B cell (primary cell): ENCODE data around the gene CASS4. TPM values are rescaled to one million over a fixed set of nuclear protein-coding genes. Genes with fewer than 3 reads are reported as not detected.

Experiments used
- ATAC-seq: fragments of 200-7000 bp; cut with Tn5 transposase; one replicate; pipeline ENCODE4 v1.10.0; 2021; ENCODE audit warnings: low read depth, mild to moderate bottlenecking, moderate number of reproducible peaks, moderate library complexity
- CTCF ChIA-PET: fragments of 350-600 bp; sonication (Branson Sonifier 250); formaldehyde crosslinking; loops from one replicate; lab custom pipeline; 2021; ENCODE audit warnings: antibody characterized with exemption, inconsistent platforms; lab: Charles Lee
- POLR2A ChIA-PET: fragments of 350-600 bp; sonication (Branson Sonifier 250); formaldehyde crosslinking; loops from one replicate; lab custom pipeline; 2021; ENCODE audit warnings: antibody characterized with exemption; lab: Charles Lee
- DNase-seq: peaks from one replicate; pipeline ENCODE4 v3.0.0; 2013
- H2AFZ ChIP-seq: 2 replicates; pipeline ENCODE4 v1.6.1; 2012; ENCODE audit warnings: mild to moderate bottlenecking, low read depth, low read length; ENCODE audit not compliant: insufficient read depth, poor library complexity, severe bottlenecking
- H3K27ac ChIP-seq, 2 donors: 1 replicate in 1 of 2; 2 replicates in 1 of 2; pipeline ENCODE4 v1.5.1; 2012 to 2013; ENCODE audit warnings: low read length in 2 of 2, mild to moderate bottlenecking in 2 of 2, moderate library complexity in 1 of 2
- H3K27me3 ChIP-seq, 4 experiments: fragments of 200-600 bp in 1 of 4; sonication (generic) in 1 of 4; replicated peaks in 1 of 4; 1 replicate in 2 of 4; 2 replicates in 2 of 4; pipeline versions ENCODE4 v1.6.1 to v1.7.0; 2013 to 2016; ENCODE audit warnings: low read length in 3 of 4, mild to moderate bottlenecking in 2 of 4, mixed read lengths in 1 of 4, moderate library complexity in 1 of 4; ENCODE audit not compliant: insufficient read depth in 4 of 4, control insufficient read depth in 3 of 4; ENCODE audit errors: control extremely low read depth in 1 of 4
- H3K36me3 ChIP-seq, 2 experiments: replicated peaks in 1 of 2; 1 replicate in 1 of 2; 2 replicates in 1 of 2; pipeline versions ENCODE4 v1.6.1 to v1.7.1; 2013; ENCODE audit warnings: low read length in 1 of 2; ENCODE audit not compliant: insufficient read depth in 2 of 2, control insufficient read depth in 1 of 2; ENCODE audit errors: control extremely low read depth in 1 of 2, extremely low read depth in 1 of 2
- H3K4me1 ChIP-seq, 2 donors: fragments of 200-600 bp in 1 of 2; sonication (generic) in 1 of 2; 1 replicate in 1 of 2; 2 replicates in 1 of 2; pipeline versions ENCODE4 v1.5.1 to v1.6.1; 2013 to 2017; ENCODE audit warnings: low read length in 2 of 2; ENCODE audit not compliant: control insufficient read depth in 2 of 2, insufficient read depth in 2 of 2
- H3K4me2 ChIP-seq: replicated peaks from 2 replicates; pipeline ENCODE3; 2012; ENCODE audit warnings: mild to moderate bottlenecking, low read depth, low read length; ENCODE audit not compliant: poor library complexity, severe bottlenecking
- H3K4me3 ChIP-seq, 5 experiments: fragments of 200-600 bp in 1 of 5; sonication (generic) in 1 of 5; 1 replicate in 3 of 5; 2 replicates in 2 of 5; pipeline versions ENCODE4 v1.5.1 to v1.7.0; 2011 to 2016; ENCODE audit warnings: low read length in 4 of 5, mild to moderate bottlenecking in 4 of 5, low read depth in 2 of 5, control low read depth in 1 of 5, moderate library complexity in 1 of 5; ENCODE audit not compliant: insufficient read depth in 1 of 5; ENCODE audit errors: control extremely low read depth in 1 of 5, extremely low read depth in 1 of 5
- H3K79me2 ChIP-seq: fragments of 200-600 bp; sonication (generic); one replicate; pipeline ENCODE4 v1.6.0; 2016; ENCODE audit warnings: low read length; ENCODE audit not compliant: control insufficient read depth, insufficient read depth
- H3K9ac ChIP-seq: fragments of 200-600 bp; sonication (generic); 2 replicates; pipeline ENCODE4 v1.6.1; 2017; ENCODE audit warnings: mild to moderate bottlenecking, low read length, moderate library complexity
- H3K9me3 ChIP-seq, 3 donors: one replicate each; pipeline versions ENCODE4 v1.6.1 to v1.7.1; 2013; ENCODE audit warnings: low read length in 2 of 3; ENCODE audit not compliant: control insufficient read depth in 2 of 3, insufficient read depth in 1 of 3; ENCODE audit errors: control extremely low read depth in 1 of 3
- H4K20me1 ChIP-seq: 2 replicates; pipeline ENCODE4 v1.6.0; 2012; ENCODE audit warnings: mild to moderate bottlenecking, low read length; ENCODE audit not compliant: insufficient read depth, control insufficient read depth, poor library complexity, severe bottlenecking
- H3K27ac Mint-ChIP-seq: one replicate; pipeline ENCODE4 v1.8.0; 2021; ENCODE audit warnings: mixed read lengths
- H3K27me3 Mint-ChIP-seq: one replicate; pipeline ENCODE4 v1.8.0; 2021; ENCODE audit warnings: mixed read lengths
- H3K4me1 Mint-ChIP-seq: one replicate; pipeline ENCODE4 v1.8.0; 2021; ENCODE audit warnings: mixed read lengths
- H3K4me3 Mint-ChIP-seq: one replicate; pipeline ENCODE4 v1.8.0; 2021; ENCODE audit warnings: mixed read lengths
- H3K9me3 Mint-ChIP-seq: one replicate; pipeline ENCODE4 v1.8.0; 2022; ENCODE audit warnings: mixed read lengths; ENCODE audit not compliant: insufficient read depth
- CTCF ChIP-seq: fragments of 200-600 bp; IDR thresholded peaks from one replicate; pipeline ENCODE4 v1.8.0; 2022; ENCODE audit warnings: antibody characterized with exemption, mild to moderate bottlenecking
- EZH2 ChIP-seq: IDR thresholded peaks from 2 replicates; pipeline ENCODE4 v1.6.1; 2012; ENCODE audit warnings: borderline replicate concordance, low read depth, mild to moderate bottlenecking, moderate library complexity, low read length; ENCODE audit not compliant: insufficient read depth, poor library complexity, severe bottlenecking
- WGBS: methylation state at CpG from one replicate; pipeline ENCODE4 v1.1.5; 2013; ENCODE audit warnings: missing lambda C conversion rate; ENCODE audit not compliant: insufficient coverage; 5-methylcytosine and 5-hydroxymethylcytosine counted together
- intact Hi-C: fragments of 100-400 bp; cut with micrococcal nuclease; formaldehyde crosslinking; loops from one replicate; pipeline ENCODE4 v1.10.0; 2022
- polyA plus RNA-seq: library from polyadenylated mRNA; depleted of rRNA; stranded (reverse); fragments of >200 nt; gene quantifications from 2 replicates; pipeline ENCODE4 v1.2.3, GENCODE V29; 2012
- total RNA-seq, 2 donors: library from RNA; stranded (reverse); fragments of 120-200 nt in 1 of 2; gene quantifications; 1 replicate in 1 of 2; 2 replicates in 1 of 2; pipeline versions ENCODE4 v1.2.3 to v1.2.4, GENCODE V29; 2013 to 2022

The CASS4 gene
- total and polyA plus RNA-seq, 2 donors (not counting 1 experiment from before 2014, with no cell fraction given) = 0.42 to 0.45 TPM

GRCh38 chr20:56392132-56392880 lies 19.8 kb upstream of the CASS4 start, which contains the start of the genes AURKA and CSTF1:
Gene AURKA (minus strand): TSS chr20:56392215. CDS start chr20:56388197, 4,018 bp downstream.
Gene CSTF1 (plus strand): TSS chr20:56392645. CDS start chr20:56395553, 2,908 bp downstream.
- ChIA-PET CTCF (interaction anchor here (0.8 to 1.7 kb wide), 4 partner anchors 12 to 34 kb away, joined by 3 to 5 read pairs (median 4); partner anchors contain the start of gene FAM210B), POLR2A (interaction anchor here (1.2 to 2.1 kb wide), 2 partner anchors 34 to 76 kb away, joined by 3 to 5 read pairs; partner anchors contain the start of genes FAM210B and RTF2)
- Histone ChIP-seq H3K9ac (peak within 1 kb of the TSS; percentile 85), H3K9me3 (no peaks in the 10 kb centered on the region), H3K27me3 (no peaks in the 10 kb centered on the region), H3K79me2 (peaks cover 38% of the 10 kb centered on the region), H3K4me2 (peak within 1 kb of the TSS; percentile 77), H2AFZ (peak within 1 kb of the TSS; percentile 90), H4K20me1 (no peaks in the 10 kb centered on the region), H3K27ac (peak within 1 kb of the TSS; percentile 84 to 90), H3K4me3 (peak within 1 kb of the TSS; percentile 60 to 98 (median 73)), H3K4me1 (peaks cover 16 to 21% of the 10 kb centered on the region in 2 donors), H3K36me3 (peaks cover 2 to 21% of the 10 kb centered on the region in 2 experiments)
- peak; percentile 100 for DNase-seq
- TF ChIP-seq EZH2 (no peak), CTCF (no peak)
- Mint-ChIP-seq H3K9me3 (no peaks in the 10 kb centered on the region), H3K27me3 (no peaks in the 10 kb centered on the region), H3K27ac (no peak within 1 kb of the TSS), H3K4me1 (peaks cover 18% of the 10 kb centered on the region), H3K4me3 (no peak within 1 kb of the TSS)
- under 1% methylated on average over 52 of the region's 53 CpGs for WGBS
- intact Hi-C loops = loop anchor here (1.0 to 10.0 kb wide), 3 partner anchors 34 to 1322 kb away; partner anchors contain the start of genes FAM210B, PMEPA1 and RTF2
- peak; percentile 90 for ATAC-seq
